ENCODE results near the gene ACSL5. TPM values are rescaled to one million over a fixed set of nuclear protein-coding genes. Genes with fewer than 3 reads are reported as not detected.
"Not testable (repeated sequence)": the region's sequence is repeated elsewhere in the genome, so short reads cannot be mapped to it uniquely, and the experiment has no call there.

Gene ACSL5
- total RNA-seq, 1 donor from 2014 or later: 3.3 TPM

DNA sequence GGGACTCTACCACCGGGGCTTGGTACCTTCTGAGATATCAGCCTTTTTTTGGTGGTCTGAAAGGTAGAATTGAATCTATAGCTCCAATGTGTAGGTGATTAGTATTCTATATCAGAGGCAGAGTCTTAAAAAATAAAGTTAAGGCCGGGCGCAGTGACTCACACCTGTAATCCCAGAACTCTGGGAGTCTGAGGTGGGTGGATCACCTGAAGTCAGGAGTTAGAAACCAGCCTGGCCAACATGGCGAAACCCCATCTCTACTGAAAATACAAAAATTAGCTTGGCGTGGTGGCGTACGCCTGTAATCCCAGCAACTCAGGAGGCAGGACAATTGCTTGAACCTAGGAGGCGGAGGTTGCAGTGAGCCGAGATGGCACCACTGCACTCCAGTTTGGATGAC lies 3.2 kb downstream of the ACSL5 start:
- ATAC-seq: not testable (repeated sequence)

DNA sequence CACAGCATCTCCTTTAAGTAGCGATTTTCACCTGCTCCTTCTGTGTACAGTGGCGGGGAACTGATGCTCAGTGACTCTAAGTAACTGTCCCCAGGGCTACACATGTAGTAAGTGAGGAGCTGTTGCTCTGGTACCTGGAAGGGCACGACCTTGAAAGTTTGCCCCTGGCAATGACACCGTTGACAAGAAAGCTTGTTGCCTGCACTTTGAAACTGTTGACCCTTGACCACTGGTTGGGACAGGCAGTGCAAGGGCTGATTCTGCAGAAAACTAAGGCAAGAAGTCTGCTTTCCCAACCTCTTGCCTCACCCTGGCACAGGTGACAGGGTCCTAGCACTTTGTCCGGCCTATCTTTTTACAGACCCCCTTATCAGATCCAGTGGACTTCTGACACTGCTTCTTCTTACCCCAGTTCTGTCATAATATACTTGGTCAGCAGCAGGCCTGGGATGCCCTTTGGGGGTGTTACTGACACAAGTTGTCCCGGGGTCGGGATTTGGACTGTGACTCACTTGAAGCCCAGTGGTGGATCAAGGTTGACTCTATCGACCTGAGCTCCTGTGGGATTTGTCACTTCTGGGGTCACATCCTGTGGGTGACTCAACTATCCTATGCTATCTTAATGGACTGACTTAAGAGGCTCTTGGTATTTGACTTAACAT lies 5.8 kb downstream of the ACSL5 start:
- no peak for ATAC-seq

DNA sequence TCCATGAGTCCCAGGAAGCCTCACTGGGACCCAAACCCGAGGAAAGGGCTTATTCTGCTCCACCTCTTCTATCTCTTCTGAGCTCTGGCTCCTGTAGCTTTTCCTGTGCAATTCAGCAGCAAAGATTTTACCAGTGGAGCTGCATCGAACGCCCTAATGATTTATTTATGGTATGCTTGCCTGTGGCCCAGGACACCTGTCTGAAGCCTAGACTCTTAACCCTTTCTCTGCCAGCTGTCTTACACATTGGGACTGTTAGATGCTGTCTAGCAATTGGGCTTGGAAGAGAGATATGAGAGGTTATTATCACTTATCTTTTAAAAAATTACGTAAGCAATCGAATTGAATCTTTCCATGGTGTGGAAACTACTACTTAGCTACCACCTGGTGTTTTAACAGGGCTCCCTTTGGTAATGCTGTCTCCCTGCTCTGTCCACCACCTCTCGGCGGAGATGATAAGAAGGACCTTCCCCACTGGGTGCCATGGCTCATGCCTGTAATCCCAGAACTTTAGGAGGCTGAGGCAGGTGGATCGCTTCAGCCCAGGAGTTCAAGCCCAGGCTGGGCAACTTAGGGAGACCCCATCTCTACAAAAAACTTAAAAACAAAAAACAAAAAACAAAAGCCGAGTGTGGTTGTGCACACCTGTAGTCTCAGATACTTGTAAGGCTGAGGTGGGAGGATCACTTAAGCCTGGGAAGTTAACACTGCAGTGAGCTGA lies 8.8 kb downstream of the ACSL5 start:
- no peak for ATAC-seq

DNA sequence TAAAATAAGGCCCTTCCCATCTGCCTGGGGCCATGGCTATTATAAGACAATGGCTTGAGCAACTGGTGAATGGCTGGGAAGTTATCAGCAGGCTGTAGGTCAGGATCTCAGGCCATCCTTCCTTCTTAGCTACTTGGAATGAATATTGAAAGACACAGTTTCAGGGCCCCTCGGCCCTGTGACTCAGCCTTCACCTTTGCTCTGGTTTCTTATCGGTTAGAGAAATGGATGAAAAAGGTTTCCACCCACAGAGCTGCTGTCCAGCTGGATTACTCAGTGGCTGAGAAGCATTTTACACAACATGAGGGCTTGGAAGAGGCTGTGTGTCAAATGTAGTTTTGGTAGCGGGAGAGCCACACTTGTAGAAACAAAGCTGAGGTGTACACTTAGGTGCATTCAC lies 9.4 kb downstream of the ACSL5 start:
- ATAC-seq: no peak

DNA sequence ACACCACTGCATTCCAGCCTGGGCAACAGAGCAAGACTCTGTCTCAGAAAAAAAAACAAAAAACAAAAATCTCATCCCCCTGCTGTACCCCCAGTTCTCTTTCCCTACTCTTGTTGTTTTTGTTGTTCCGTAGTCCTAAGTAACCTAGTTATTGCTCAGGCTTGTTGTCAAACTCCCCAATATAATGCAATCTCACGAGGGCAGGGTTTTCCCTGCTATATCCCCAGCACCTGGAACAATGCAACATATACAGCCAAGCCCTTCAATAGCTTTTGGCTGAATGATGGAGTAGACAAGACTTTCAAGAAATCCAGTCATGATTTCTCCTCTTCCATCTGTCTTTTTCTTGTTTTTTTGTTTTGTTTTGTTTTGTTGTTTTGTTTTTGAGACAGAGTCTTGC lies 10.2 kb downstream of the ACSL5 start:
- ATAC-seq: no peak

DNA sequence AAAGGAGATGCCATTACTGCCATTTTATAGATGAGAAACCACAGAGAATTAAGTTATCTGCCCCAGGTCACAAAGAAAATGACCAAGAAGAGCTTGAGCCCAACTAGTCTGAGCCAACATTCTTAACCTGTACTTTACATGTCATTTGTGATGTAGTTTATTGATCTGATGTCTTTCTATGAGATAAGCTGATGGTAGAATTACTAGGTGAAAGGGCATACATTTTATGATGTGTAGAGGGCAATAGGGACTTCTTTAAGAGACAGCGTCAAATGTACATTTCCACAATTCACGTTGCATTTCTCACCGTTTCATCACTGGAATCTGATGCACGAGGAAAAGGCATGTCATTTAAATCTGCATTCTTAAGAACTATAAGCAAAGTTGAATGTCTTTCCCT lies 11.3 kb downstream of the ACSL5 start:
- no peak for ATAC-seq

DNA sequence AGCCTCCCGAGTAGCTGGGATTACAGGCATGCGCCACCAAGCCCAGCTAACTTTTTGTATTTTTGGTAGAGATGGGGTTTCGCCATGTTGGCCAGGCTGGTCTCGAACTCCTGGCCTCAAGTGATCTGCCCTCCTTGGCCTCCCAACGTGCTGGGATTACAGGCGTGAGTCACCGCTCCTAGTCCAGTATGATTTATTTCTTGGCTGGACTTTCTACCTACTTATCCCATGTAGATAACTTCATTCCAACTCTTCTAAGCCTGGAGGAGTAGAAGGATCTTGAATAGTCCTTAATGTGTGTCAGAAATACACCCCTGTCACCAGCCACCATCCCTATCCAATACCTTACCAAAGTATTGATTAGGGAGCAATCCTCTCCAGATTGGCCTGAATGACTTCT lies 14.1 kb downstream of the ACSL5 start:
- not testable (repeated sequence) for ATAC-seq

DNA sequence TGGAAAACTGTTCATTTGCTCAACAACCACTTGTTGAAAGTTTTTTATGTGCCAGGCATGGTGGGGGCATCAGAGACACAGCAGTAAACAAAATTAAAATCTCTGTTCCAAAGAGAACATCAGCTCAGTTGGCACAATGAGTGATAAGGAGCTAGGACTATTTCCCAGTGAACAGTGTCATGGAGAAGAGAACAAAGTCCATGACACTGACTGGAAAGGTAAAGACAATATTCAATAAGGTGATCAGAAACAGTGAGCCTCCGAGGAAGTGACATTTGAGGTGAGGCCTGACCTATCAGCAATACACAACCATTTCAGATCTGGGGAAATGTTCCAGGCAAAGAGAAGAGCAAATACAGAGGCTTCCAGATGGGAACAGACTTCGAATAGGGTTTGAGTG lies 14.6 kb downstream of the ACSL5 start:
- ATAC-seq: no peak

DNA sequence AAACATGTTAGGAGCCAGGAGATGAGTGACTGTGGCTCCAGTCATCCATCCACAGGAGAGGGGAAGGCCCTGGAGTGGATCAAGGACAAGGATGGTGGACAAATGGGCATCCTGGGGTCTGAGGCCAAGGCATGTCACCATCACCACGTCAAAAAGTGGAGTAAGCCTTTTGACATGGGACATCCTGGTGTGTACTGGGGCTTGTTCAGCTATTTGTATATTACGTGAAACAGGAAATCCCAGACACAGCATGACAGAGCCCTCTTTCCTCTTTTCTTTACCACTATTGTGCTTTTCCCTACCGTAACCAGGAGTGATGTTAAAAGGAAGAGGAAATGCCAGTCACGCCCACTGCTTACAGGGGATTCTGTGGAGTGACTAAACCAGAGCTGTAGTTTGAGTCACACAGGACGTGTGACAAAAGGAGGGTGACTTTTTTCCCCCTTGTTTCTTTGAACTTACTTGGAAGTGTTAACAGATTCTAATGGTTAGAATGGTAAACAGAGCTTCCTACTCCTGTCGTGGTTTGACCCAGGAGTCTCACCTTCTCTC lies 15.4 kb downstream of the ACSL5 start:
- ATAC-seq: peak; percentile 96

DNA sequence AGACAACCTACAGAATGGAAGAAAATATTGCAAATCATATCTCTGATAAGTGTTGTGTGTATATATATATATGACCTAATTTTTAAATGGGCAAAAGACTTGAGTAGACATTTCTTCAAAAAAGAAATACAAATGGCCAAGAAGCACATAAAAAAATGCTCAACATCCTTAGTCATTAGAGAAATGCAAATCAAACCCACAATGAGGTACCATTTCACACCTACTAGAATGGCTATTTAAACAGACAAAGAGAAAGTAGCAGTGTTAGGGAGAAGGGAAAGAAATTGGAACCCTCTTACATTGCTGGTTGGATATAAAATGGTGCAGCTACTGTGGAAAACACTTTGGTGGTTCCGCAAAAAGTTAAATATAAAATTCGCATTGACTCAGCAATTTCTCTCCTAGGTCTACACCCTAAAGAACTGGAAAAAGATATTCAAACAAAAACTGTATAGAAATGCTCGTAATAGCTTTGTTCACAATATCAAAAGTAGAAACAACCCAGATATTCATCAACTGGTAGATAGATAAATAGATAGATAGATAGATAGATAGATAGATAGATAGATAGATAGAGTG lies 16.3 kb downstream of the ACSL5 start:
- ATAC-seq: no peak

DNA sequence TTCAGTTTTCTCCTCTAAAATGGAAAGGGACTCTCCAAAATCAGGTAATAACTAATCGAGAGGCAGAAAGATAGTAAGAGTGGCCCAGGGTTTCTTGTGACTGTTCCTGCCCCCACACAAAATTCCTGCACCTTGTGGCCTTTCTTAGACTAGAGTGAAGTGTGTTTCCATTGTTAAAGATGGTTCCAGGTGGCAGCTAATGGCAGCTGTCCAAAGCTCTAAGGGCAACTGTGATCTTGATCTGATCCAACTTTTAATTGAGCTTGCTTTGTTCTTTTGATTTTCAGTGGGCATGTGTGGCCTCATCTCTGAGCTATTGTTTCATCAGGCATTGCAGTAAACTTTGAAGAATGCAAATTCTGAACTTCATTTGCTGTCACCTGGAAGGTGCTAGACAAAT lies 19.4 kb downstream of the ACSL5 start:
- no peak for ATAC-seq

DNA sequence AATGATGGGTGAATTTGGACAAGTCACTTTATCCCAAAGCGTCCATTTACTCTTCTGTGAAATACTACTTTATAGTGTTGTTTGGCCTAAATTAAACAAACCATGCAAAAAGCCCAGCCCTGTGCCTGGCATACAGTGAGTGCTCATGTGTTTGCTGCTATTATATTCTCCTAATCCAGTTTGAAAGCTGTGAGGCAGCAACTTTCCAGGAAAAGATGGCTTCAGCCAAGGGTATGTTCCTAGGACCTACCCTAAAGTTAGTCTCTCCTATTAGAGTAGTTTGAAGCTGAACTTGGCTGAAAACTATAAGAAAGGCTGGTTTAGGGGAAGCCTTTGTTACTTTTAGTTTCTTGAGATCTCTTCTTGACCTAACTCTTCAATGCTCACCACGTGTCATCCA lies 19.9 kb downstream of the ACSL5 start:
- no peak for ATAC-seq

DNA sequence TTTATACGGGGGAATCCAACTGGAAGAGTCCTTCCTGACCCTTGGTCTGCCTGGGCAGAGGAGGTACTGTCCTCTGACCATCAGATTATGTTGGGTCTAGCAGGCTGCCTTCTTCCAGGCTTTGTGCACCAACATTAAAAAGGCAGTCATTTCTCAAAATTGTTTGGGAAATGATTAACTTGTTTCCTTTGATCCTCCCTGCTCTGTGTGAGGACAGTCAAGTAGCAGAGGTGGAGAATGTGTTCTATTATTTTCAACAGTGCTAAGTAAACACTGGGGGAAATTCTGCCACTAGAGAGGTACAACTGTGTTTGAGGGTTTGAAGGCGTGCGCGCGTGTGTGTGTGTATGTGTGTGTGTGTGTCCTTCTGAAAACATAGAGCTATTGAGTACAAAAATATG lies 20.6 kb downstream of the ACSL5 start:
- ATAC-seq: no peak

DNA sequence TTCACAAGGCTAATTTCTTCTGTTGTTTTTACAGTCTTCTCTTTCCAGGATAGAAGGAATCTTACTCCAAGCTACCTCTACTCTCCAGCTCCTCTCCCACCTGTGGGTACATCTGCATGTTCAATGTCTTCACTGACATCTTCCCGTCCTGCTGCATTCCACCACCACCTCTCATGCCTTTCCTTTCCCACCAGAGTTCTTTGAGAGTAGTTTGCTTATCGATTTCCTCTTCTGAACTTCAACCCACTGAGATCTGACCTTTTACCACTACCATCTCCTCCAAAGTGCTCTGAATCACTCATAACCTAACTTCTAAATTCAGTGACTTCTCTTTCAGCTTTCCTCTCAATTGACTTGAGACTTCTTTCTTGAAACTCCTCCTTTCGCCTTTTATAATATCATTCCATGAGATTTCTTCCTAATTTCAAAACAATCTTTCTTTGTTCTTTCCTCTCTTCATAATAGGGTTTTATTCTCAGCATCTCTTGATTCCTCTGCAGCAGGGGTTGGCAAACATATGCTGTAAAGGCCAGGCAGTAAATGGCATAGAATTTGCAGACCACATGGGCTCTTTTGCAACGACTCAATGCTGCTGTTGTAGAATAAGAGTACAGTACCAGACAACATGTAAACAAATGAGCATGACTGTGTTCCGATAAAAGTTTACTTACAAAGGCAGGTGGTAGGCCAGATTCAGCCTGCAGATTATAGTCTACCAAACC lies 22.1 kb downstream of the ACSL5 start:
- ATAC-seq: no peak

DNA sequence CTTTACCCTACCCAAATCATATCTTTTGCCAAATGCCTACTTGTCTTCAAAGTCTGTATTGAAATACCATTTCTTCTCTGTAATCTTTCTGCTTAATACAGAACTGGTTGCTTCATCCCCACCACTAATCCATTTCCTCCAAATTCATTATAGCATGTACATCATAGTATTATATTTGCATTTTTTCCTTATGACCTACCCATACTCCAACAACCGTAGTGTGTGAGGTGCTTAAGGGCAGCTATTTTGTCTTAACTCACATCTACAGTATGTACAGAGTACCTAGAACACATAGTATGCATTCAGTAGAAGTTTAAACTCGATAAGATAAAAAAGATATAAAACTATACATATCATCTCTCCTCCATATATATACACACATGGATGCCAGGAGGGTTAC lies 23.7 kb downstream of the ACSL5 start:
- peak; percentile 56 for ATAC-seq

DNA sequence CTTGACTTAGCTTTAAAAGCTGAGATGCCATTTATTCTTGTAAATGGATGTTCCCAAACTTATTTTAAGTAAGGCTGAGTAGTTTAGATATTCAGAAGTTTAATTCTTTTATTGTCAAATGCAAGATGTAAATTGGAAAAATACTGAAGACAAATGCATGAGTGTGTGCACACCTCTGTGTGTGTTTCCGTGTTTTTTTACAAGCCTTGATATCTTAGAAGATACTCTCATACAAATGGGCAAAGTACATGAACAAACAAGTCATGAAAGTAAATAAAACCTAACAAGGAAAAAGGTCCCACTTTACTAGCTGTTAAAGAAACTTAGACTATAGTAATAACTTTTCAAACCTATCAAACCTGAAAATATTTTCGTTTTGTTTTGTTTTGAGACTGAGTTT lies 29.0 kb downstream of the ACSL5 start:
- no peak for ATAC-seq

DNA sequence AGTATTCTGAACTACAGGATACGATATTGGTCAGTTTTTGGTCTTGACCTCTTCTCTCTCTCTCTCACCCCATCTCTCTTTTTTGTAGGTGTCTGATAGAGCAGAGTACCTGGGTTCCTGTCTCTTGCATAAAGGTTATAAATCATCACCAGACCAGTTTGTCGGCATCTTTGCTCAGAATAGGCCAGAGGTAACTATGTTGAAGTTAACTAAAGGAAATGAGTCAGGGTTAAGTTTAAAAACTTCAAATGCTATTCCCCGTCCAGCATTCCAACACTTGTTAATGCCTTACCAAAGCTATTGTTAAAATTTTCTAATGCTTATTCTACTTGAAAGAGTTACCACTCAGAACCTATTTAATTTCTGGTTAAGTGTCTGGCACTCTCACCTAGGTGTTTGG lies 30.7 kb downstream of the ACSL5 start:
- peak; percentile 75 for ATAC-seq

DNA sequence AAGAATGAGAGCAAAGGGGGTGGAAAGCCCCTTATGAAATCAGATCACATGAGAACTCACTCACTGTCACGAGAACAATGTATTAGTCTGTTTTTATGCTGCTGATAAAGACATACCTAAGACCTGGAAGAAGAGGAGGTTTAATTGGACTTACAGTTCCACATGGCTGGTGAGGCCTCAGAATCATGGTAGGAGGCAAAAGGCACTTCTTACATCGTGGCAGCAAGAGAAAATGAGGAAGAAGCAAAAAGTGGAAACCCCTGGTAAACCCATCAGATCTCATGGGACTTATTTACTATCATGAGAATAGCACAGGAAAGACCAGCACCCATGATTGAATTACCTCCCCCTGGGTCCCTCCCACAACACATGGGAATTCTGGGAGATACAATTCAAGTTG lies 32.9 kb downstream of the ACSL5 start:
- ATAC-seq: not testable (repeated sequence)

DNA sequence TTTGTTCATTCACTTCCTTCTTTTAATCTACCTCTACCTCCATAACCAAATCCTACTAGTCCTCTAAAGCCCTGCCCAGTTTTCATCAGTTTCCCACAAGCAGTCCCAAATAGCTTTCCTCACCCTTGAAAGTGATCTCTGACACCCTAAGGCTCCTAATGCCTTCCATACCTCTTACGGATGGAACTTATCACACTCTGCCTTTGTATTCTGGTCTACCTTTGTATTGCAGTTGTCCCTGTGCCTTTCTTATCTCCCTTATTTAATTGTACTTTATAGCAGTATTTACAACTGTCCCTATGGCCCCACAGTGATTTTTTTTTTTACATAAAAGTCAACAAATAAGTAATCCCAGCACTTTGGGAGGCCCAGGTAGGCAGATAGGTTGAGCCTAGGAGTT lies 33.8 kb downstream of the ACSL5 start:
- ATAC-seq: no peak

DNA sequence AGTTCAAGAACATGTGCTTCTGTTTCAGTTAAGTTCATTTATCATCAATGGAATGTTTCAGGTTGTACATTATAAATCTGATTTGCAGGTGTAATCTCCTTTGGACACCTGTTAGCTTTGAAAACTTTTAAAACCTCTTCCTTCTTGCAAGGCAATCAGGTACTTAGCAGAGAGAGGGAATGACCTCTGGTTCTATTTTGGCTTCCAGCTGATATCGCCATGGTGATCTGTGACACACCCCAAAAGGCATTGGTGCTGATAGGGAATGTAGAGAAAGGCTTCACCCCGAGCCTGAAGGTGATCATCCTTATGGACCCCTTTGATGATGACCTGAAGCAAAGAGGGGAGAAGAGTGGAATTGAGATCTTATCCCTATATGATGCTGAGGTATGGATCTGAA lies 35.4 kb downstream of the ACSL5 start:
- ATAC-seq: no peak

DNA sequence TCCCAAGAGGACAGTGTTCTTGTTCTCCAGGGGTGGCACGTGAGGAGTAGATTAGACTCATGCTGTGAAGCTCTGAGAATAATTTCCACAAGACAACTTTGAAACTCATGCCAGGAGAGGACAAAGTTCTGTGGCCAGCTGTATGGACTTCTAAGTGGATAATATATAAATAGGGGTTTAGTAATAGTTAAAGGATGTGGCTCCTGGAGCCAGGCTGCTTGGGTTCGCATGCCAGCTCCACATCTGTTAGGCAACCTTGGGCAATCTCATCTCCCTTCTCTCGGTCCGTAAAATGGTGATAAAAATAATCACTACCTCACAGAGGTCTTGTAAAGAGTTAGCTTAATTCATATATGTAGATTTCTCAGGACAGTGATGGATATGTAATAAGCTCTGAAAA lies 35.8 kb downstream of the ACSL5 start:
- ATAC-seq: no peak

DNA sequence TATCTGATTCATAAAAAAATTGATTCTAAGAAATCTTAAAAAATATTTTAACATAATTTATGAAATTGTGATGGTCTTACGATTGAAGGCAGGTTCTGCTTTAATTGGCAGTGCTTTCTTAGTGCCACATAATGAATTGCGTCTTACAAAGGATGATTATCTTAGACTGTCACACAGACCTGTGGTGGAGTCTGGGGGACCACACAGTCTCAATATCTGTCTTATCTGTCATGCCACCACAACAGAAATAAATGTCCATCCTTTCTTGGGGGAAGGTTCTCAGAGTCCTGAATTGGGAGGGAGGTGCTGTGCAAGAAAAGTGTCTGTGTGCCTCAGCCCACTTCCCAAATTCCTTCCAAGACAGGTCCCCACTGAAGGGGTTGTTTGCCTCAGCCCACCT lies 38.8 kb downstream of the ACSL5 start:
- ATAC-seq: no peak

DNA sequence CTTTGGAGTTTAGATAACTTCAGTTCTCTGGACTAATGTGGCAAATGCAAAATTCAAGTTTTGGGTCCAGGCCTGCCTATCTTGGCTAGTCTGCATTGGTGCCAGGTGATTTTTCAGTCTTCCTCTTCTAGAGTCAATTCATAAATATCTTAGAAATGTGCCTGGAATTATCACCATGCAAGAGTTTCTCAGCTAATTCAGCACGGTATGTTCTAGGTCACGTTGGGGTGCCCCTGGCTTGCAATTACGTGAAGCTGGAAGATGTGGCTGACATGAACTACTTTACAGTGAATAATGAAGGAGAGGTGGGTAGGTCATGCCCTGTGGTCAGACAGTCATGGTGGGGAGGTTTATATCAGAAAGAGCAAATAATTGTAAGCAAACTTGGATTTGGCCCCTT lies 47.8 kb downstream of the ACSL5 start:
- ATAC-seq: no peak
